Uterus (tissue), 2 donors: ENCODE measurements around the gene GRID2.

Experiments used
- POLR2A ChIP-seq, 2 donors: fragments of 450-650 bp; IDR thresholded peaks; one replicate each; pipeline ENCODE4 v1.6.1; 2016; ENCODE audit warnings: antibody characterized with exemption in 2 of 2, mild to moderate bottlenecking in 1 of 2, moderate library complexity in 1 of 2
- TF ChIP-seq, protein P1 (sequence below), 4 experiments: fragments of 200-600 bp in 2 of 4; fragments of 450-650 bp in 2 of 4; sonication (generic) in 2 of 4; IDR thresholded peaks; one replicate each; pipeline ENCODE4 v1.5.1; 2016 to 2019; ENCODE audit warnings: antibody characterized with exemption in 4 of 4, mild to moderate bottlenecking in 2 of 4, moderate library complexity in 1 of 4

DNA sequence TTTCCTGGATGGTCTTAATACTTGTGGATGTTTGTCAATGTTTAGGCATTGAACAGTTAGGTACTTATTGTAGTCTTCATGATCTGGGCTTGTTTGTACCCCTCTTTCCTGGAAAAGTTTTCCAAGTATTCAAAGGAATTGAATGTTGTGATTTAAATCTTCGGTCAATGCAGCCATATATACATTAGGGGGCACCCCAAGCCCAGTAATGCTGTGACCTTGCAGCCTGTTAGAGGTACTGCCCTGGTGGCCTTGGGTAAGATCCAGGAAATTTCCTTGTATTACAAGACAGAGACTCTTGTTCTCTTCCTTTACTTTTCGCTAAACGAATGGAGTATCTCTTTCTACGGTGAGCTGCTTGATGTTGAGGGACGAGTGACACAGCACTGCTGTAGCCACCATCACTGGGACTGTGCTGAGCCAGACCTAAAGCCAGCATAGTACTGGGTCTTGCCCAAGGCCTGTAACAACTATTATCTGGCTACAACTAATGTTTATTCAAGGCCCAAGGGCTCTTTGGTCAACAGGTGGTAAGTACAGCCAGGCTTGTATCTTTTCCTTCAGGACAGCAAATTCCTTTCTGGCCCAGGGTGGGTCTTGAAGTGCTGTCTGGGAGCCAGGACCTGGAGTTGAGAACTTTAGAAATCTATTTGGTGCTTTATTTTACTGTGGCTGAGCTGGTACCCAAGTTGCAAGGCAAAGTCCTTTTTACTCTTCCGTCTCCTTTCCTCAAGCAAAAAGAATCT is 1406.5 kb downstream of the GRID2 start:
- TF ChIP-seq, protein P1, sequence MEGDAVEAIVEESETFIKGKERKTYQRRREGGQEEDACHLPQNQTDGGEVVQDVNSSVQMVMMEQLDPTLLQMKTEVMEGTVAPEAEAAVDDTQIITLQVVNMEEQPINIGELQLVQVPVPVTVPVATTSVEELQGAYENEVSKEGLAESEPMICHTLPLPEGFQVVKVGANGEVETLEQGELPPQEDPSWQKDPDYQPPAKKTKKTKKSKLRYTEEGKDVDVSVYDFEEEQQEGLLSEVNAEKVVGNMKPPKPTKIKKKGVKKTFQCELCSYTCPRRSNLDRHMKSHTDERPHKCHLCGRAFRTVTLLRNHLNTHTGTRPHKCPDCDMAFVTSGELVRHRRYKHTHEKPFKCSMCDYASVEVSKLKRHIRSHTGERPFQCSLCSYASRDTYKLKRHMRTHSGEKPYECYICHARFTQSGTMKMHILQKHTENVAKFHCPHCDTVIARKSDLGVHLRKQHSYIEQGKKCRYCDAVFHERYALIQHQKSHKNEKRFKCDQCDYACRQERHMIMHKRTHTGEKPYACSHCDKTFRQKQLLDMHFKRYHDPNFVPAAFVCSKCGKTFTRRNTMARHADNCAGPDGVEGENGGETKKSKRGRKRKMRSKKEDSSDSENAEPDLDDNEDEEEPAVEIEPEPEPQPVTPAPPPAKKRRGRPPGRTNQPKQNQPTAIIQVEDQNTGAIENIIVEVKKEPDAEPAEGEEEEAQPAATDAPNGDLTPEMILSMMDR (IDR thresholded peaks at IDR 0.05): no peak
- no peak for TF ChIP-seq POLR2A (IDR thresholded peaks at IDR 0.05)
